ENCODE data around the gene ACAP2.

The ACAP2 gene

GRCh38 chr3:195227871-195228270, 214.9 kb downstream of the ACAP2 start:
- no peak for DNase-seq (ENCODE audit: low read depth, low spot score)
- no peak overlapping the region for H3K27ac ChIP-seq

GRCh38 chr3:195226900-195227447, 215.8 kb downstream of the ACAP2 start:
- DNase-seq (ENCODE audit: low read depth, low spot score), result no peak
- H3K27ac ChIP-seq, result no peak overlapping the region

DNA sequence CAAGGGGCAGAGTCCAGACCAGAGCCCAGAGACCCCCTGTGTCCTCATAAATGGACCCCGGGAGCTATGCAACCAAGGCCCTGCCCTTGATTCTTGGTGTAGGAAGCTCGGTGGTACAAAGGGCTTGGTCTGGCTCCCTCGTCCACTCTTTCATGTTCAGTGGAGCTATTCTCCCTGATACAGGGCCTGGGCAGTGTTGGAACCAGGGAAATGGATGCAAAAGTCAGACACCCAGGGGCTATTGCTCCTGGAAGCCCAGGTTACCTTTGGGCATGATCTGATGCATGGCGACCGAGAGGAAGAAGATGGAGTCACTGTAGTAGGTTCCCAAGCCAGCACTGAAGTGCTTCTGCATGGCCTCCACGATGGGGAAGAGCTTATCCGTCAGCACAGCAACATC, 216.4 kb downstream of the ACAP2 start:
- DNase-seq (ENCODE audit: low read depth, low spot score), result no peak
- no peak overlapping the region for H3K27ac ChIP-seq

GRCh38 chr3:195224980-195225580, 217.7 kb downstream of the ACAP2 start:
- H3K27ac ChIP-seq, result no peak overlapping the region
- no peak for DNase-seq (ENCODE audit: low read depth, low spot score)
